Muscle layer of colon (tissue), 2 donors: ENCODE data around the gene RALGPS1.
A peak's percentile ranks its signal among the peaks of the same experiment; 100 is the strongest.

Experiments
- H3K27ac ChIP-seq: one replicate; pipeline ENCODE4 v1.7.0; 2013; ENCODE audit warnings: low read depth, mild to moderate bottlenecking, low read length, moderate library complexity
- H3K27me3 ChIP-seq, 2 donors: one replicate each; pipeline ENCODE4 v1.7.0; 2013; ENCODE audit warnings: low read length in 2 of 2, mild to moderate bottlenecking in 2 of 2; ENCODE audit not compliant: insufficient read depth in 2 of 2, control insufficient read depth in 1 of 2
- H3K36me3 ChIP-seq: one replicate; pipeline ENCODE4 v1.7.0; 2013; ENCODE audit warnings: mild to moderate bottlenecking, low read length; ENCODE audit not compliant: insufficient read depth
- H3K4me1 ChIP-seq: one replicate; pipeline ENCODE4 v1.7.0; 2013; ENCODE audit warnings: mild to moderate bottlenecking, low read length; ENCODE audit not compliant: insufficient read depth
- H3K4me3 ChIP-seq, 2 donors: one replicate each; pipeline ENCODE4 v1.7.0; 2013; ENCODE audit warnings: low read length in 2 of 2, low read depth in 1 of 2, mild to moderate bottlenecking in 1 of 2, moderate library complexity in 1 of 2
- H3K9ac ChIP-seq: one replicate; pipeline ENCODE4 v1.7.0; 2013; ENCODE audit warnings: low read length
- H3K9me3 ChIP-seq: one replicate; pipeline ENCODE4 v1.7.0; 2013; ENCODE audit warnings: mild to moderate bottlenecking, low read length
- donor health status: abdominal sarcoma.
- donor health status: Adenocarcinoma of cecum.

The RALGPS1 gene, protein sequence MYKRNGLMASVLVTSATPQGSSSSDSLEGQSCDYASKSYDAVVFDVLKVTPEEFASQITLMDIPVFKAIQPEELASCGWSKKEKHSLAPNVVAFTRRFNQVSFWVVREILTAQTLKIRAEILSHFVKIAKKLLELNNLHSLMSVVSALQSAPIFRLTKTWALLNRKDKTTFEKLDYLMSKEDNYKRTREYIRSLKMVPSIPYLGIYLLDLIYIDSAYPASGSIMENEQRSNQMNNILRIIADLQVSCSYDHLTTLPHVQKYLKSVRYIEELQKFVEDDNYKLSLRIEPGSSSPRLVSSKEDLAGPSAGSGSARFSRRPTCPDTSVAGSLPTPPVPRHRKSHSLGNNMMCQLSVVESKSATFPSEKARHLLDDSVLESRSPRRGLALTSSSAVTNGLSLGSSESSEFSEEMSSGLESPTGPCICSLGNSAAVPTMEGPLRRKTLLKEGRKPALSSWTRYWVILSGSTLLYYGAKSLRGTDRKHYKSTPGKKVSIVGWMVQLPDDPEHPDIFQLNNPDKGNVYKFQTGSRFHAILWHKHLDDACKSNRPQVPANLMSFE

DNA sequence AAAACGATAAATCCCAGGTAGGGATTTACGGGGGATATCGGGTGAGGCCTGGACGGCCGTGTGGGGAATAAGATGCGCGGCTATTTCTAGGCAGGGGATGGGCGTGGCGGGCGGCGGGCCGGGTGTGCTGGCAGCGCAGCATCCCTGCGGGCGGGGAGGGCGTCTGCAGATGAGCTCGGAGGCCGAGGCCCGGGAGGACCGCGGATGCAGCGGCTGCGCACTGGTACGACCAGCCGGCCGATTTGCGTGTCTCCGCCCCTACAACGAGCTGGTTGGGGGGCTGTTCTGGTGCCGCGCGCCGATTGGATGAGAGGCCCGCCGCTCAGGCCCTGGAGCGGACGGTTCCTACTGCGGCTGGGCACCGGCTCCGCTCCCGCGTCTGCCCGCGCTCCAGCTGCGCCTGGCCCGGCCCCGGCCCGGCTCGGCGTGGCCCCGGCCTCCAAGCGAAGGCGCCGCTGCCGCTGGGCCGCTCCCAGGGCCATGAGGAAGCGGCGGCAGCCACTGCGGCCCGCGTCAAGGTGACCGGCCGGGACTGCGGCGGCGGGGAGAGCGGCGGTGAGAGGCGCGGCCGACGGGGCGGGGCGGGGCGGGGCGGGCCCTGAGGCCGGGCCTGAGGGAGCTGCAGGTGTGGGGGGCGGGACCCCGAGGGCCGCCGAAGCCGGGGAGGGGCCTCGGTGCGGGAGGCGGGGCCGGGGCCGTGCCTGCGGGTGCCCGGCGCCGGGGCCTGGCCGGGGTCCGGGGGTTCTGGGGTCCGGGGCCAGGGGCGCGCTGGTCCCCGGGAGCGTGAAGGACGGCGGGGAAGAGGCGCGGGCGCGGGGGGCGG lies at the start of gene RALGPS1:
Gene RALGPS1 (plus strand): TSS at position 325 of the 823 bp plus-strand sequence. CDS start 47,508 bp downstream, outside the sequence.
- H3K36me3 ChIP-seq, result no peaks in the 10 kb centered on the region
- no peaks in the 10 kb centered on the region for H3K27me3 ChIP-seq
- no peaks in the 10 kb centered on the region for H3K4me1 ChIP-seq
- H3K9me3 ChIP-seq, result no peaks in the 10 kb centered on the region
- peak within 1 kb of the TSS; percentile 66 for H3K27ac ChIP-seq
- peak within 1 kb of the TSS; percentile 36 to 41 for H3K4me3 ChIP-seq
- H3K9ac ChIP-seq, result no peak within 1 kb of the TSS

DNA sequence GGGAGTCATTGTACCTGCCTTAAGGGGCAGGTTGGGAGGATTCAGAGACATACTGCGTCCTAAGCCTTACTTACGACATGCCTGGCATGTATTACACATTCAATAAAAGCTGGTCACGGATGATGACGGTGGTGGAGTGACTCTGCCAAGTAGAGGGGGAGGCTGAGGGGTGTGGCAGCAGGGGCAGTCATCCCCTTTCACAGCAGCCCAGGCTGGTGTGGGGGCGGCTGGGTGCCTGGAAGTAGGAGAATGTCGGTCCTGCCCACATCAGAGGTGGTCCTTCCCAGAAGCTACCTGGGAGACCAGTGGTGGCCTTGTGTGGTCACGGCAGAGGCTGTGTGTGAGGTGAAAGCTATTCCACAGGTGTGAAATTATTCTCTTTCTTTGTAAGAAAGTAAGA lies 45.2 kb upstream of the RALGPS1 start:
- peaks cover 14% of the 10 kb centered on the region for H3K36me3 ChIP-seq

GRCh38 chr9:126872516-126872915 lies 42.1 kb upstream of the RALGPS1 start:
- Histone ChIP-seq H3K4me1 (no peaks in the 10 kb centered on the region), H3K36me3 (no peaks in the 10 kb centered on the region), H3K9me3 (no peaks in the 10 kb centered on the region), H3K27ac (no peak overlapping the region), H3K9ac (no peak overlapping the region), H3K4me3 (no peak overlapping the region), H3K27me3 (no peaks in the 10 kb centered on the region)

More for the DNA sequence above, 45.2 kb upstream of the RALGPS1 start:
- H3K9ac ChIP-seq, result no peak overlapping the region
- no peaks in the 10 kb centered on the region for H3K27me3 ChIP-seq
- no peaks in the 10 kb centered on the region for H3K9me3 ChIP-seq
- H3K27ac ChIP-seq, result no peak overlapping the region
- no peaks in the 10 kb centered on the region for H3K4me1 ChIP-seq
- H3K4me3 ChIP-seq, result no peak overlapping the region

DNA sequence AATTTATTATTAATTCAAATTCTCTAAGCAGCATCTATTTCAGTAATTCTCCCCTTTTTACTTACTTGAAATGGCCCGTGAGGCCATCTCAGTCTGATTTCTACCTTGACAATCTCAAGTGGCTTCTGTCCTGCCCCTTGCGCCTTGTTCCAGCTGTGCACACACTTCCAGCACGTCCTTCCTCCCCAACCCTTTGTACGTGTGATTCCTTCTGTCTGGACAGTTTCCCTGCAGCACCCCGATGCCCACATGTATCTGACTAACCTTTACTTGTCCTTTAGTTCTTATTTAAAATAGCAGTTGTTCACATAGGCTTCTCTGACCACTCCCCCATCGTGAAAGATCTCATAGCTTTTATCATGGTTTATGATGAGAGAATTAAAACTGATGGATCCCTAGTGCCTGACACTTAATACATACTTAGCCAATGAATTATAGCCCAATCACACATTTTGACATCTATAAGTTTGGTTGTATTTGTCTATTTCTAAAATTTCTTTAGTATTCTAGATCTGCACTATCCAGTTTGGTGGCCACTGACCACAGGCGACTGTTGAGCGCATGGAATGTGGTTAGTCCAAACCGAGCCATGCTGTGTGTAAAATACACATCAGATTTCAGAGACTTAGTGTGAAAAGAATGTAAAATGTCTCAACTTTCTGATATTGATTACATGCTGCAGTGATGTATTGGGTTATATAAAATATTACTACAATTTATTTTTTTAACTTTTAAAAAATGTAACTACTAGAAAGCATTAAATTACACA lies 39.9 kb upstream of the RALGPS1 start:
- no peaks in the 10 kb centered on the region for H3K27me3 ChIP-seq
- peaks cover 2% of the 10 kb centered on the region for H3K36me3 ChIP-seq
- H3K27ac ChIP-seq, result no peak overlapping the region
- H3K9me3 ChIP-seq, result no peaks in the 10 kb centered on the region
- no peaks in the 10 kb centered on the region for H3K4me1 ChIP-seq
- H3K4me3 ChIP-seq, result no peak overlapping the region
- no peak overlapping the region for H3K9ac ChIP-seq

- Histone ChIP-seq H3K4me1 (no peaks in the 10 kb centered on the region), H3K36me3 (peaks cover 14% of the 10 kb centered on the region), H3K27me3 (no peaks in the 10 kb centered on the region), H3K27ac (no peak overlapping the region), H3K4me3 (no peak overlapping the region), H3K9ac (no peak overlapping the region), H3K9me3 (no peaks in the 10 kb centered on the region)
Observed at GRCh38 chr9:126875756-126876510, 38.6 kb upstream of the RALGPS1 start.

GRCh38 chr9:126876531-126876930 lies 38.1 kb upstream of the RALGPS1 start:
- Histone ChIP-seq H3K27me3 (no peaks in the 10 kb centered on the region), H3K4me3 (no peak overlapping the region), H3K9ac (no peak overlapping the region), H3K4me1 (no peaks in the 10 kb centered on the region), H3K9me3 (no peaks in the 10 kb centered on the region), H3K27ac (no peak overlapping the region), H3K36me3 (peaks cover 18% of the 10 kb centered on the region)

- no peak overlapping the region for H3K9ac ChIP-seq
- H3K4me3 ChIP-seq, result no peak overlapping the region
- no peaks in the 10 kb centered on the region for H3K4me1 ChIP-seq
- no peaks in the 10 kb centered on the region for H3K9me3 ChIP-seq
- no peak overlapping the region for H3K27ac ChIP-seq
- peaks cover 26% of the 10 kb centered on the region for H3K36me3 ChIP-seq
- no peaks in the 10 kb centered on the region for H3K27me3 ChIP-seq
Observed at GRCh38 chr9:126877418-126877817, 37.2 kb upstream of the RALGPS1 start.

- H3K27me3 ChIP-seq, result no peaks in the 10 kb centered on the region
- no peaks in the 10 kb centered on the region for H3K4me1 ChIP-seq
- H3K27ac ChIP-seq, result no peak overlapping the region
- H3K36me3 ChIP-seq, result peaks cover 36% of the 10 kb centered on the region
- no peaks in the 10 kb centered on the region for H3K9me3 ChIP-seq
- no peak overlapping the region for H3K4me3 ChIP-seq
- no peak overlapping the region for H3K9ac ChIP-seq
Observed at GRCh38 chr9:126879288-126879687, 35.3 kb upstream of the RALGPS1 start.

- Histone ChIP-seq H3K4me3 (no peak overlapping the region), H3K9ac (no peak overlapping the region), H3K27me3 (no peaks in the 10 kb centered on the region), H3K27ac (no peak overlapping the region), H3K36me3 (peaks cover 36% of the 10 kb centered on the region), H3K4me1 (no peaks in the 10 kb centered on the region), H3K9me3 (no peaks in the 10 kb centered on the region)
Observed at GRCh38 chr9:126880226-126880946, 34.2 kb upstream of the RALGPS1 start.

GRCh38 chr9:126880947-126881332 lies 33.6 kb upstream of the RALGPS1 start:
- Histone ChIP-seq H3K4me1 (no peaks in the 10 kb centered on the region), H3K9me3 (no peaks in the 10 kb centered on the region)

More at GRCh38 chr9:126880947-126881332, 33.6 kb upstream of the RALGPS1 start:
- H3K36me3 ChIP-seq, result peaks cover 36% of the 10 kb centered on the region
- no peak overlapping the region for H3K4me3 ChIP-seq
- no peak overlapping the region for H3K27ac ChIP-seq
- no peak overlapping the region for H3K9ac ChIP-seq
- H3K27me3 ChIP-seq, result no peaks in the 10 kb centered on the region
